Measurements from ENCODE around the gene NKX3-2.

Gene NKX3-2

DNA sequence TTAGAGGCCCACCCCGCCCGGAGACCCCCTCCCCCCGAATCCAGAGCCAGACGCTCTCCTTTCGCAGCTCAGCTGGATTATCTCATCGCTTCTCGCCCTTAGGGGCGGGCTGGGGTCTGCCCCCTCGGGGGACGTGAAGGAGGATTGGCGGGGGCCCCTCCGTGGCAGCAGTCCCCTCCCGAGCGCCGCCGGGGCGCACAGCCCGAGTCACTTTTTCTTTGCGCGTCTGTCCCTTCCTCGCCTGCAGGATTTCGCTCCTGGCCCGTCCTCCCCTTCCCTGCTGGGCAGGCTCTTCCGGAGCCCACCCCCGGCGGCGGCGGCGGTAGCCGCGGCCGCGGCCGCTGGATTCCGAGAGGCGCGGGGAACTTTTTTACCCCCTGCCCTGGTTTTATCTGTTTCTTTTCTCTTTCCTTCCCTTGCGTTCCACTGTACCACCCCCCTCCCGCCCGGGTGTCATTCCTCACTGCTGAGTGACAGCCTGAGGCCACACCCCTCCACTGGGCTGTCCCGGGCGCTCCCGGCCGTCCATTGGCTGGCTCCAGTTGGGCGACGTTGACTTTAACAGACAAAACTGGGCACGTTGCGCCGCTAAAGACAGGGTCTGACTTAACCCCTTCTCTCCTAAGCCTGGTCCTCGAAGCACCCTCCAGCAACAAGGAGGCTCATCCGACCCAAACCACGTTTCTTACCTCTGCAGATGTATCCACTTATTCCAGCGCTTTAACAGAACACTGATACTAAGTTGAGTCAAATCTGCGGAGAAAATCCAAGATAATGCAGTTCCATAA, 492 bp upstream of the NKX3-2 start:
- peak; percentile 58 to 88 (median 68) for DNase-seq

DNA sequence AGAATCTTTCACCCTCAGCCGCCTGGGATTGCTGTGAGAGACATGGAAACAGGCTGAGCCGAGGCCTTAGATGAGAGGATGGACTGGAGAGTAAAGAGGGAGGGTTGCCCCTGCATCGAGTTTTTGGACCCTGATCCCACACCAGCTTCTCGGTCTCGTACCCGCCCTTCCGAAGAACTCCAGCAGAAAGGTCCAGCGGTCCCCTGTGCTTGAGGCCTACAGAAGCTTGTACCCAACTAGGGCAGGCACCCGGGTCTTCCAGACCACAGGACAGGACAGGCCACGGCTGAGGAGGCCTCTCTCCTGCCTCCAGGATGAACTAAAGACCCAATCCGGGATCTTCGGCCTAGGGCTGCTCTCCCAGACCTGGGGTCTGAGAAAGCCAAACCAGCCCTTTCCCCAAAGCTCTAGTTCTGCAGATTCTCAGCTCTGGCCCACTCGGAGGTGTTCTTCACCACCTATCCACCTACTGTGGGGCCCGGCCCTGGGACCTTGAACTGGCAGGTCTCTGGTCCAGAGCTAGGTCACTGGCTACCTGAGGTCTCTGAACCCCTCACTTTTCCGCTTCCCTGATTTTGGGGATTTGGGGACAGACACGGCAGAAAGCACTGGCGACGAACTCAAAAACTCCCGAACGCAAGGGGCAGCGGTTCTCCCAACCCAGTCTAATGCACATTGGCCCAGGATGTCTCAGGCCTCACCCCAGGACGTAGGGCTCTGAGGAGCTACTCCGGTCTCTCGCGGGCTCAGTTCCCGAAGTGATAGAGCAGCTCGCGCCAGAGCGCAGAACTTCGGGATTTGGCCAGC, 1.1 kb downstream of the NKX3-2 start:
- DNase-seq, result no peak

DNA sequence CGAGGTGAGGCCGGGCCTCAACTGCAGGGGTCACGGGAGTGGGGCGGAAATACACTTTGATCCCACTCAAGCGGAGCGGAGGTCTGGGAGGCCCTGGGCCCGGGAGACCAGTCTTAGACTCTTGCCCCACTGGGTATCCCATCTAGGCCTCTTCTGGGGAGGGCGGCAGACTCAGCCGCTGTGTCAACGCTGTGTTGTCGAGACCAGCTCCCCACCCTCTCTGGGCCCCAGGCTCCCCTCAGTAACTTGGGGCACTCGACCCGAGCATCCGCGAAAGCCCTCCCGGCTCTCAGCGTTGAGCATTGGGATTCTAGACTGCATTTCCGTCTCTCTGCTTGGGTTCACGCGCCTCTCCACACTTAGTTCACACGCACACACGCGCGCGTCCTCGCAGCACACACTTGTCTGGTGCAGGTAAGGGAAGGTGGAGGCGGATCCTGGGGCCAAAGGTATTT, 1.7 kb downstream of the NKX3-2 start:
- DNase-seq, result no peak

DNA sequence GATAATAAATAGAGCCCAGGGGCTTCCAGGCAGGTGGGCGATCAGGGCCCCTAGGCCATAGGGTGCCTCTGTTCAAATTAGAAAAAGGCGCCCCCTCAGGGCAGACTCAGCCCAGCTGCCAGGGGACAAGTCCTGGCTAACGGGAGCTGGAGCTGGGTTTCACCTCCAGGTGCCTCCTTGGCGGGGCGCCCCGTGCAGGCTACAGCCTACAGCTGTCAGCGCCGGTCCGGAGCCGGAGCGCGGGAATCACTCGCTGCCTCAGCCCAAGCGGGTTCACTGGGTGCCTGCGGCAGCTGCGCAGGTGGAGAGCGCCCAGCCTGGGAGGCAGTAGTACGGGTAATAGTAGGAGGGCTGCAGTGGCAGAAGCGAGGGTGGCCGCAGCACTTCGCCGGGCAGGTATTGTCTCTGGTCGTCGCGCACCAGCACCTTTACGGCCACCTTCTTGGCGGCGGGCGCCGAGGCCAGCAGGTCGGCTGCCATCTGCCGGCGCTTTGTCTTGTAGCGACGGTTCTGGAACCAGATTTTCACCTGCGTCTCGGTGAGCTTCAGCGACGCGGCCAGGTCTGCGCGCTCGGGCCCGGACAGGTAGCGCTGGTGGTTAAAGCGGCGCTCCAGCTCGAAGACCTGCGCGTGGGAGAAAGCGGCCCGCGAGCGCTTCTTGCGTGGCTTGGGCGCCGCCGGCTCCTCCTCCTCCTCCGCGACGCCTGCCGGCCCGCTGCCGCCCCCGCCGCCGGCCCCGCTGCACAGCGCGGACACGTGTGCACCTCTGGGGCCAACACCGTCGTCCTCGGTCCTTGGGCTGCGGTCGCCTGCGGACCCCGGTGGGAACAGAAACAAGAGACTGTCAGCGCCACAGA, 2.4 kb downstream of the NKX3-2 start:
- peak in 1 of 3 experiments; percentile 53 for DNase-seq

DNA sequence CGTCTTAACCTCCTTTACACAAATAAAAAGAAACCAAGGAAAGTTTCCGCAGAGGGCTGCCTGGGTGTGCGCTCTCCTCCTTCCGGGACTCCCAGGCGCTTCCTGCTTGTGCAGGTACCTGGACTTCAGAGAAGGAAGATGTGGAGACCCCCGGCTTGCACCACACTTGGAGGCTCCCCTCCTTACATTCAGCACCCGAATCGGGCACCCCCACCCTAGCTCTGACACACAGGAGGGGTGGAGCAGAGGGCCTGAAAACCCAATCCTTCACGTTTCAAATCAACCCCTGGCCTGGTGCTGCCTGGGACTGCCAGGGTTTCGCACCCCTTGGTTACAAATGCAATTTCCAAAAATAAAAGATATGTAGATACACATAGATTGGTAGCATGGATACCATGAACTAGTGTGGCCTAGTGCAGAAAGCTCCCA, 3.1 kb downstream of the NKX3-2 start:
- no peak for DNase-seq

DNA sequence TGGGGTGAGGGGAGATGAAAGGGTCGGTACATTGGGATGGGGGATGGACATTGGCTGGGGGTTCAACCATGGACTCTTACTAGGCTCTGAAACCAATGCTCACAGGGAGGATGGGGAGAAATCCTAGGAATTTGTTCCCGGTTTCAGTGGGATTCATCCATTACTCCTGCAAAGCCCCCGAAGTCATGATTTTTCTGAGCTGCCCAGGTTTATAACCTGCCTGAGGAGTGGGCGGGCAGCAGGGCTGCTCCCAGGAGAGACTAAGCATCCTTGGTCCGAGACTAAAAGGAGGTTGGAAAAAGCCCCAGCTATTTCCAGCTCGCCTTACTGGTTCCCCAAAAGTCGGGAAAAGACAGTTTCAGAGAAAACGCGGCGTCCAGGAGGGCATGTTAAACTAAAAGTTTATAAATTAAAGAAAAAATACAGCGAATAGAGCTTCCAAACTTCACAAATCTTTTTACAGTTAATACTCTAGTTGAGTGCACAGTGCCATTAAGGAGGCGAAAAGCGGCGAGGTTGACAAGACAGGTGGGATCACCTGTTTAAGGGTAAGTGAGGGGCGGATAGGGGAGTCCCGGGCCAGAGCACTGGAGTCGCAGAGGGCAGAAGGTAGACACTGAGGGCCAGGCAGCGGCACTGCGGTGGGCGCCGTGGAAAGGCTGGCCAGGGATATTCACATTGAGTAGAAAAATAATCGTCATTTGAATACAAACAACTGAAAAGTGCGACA, 3.7 kb downstream of the NKX3-2 start:
- DNase-seq, result no peak

DNA sequence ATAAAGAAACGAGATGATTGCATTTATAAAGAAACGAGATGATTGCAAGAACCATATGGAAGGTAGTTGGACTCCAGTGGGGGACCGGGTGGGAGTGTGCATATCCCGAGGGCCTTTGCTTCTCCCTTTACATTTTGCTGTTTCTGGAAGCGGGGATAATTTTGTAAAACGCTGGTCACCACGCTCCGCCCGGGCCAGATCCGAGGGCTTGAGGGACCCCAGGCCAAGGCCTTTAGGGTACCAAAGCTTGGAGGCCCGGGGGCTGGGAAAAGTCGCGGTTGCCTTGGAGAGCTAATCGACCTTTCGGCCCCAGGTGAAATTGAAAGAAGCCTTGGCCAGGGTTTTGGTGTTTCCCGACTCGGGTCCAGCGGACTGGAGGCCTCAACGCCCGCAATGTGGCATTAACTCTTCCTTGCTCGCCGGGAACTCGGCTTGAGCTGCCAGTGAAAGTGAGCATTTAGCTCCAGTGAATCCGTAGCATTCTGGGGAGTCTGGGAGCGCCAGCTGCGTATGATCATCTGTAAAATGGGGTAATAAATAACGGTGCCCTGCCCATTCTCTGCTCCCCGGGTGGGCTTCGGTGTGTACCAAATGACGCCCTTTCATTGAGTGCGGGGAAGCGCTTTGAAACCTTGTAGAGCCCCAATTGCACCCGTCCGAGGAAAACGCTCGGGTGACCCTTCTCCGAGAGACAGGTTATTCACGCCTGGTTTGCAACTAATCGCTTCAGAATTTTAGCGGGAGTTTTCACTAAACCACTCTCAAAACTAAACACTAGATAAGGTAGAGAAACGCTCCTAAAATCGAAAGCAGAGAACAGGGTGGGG, 4.5 kb downstream of the NKX3-2 start:
- no peak for DNase-seq

DNA sequence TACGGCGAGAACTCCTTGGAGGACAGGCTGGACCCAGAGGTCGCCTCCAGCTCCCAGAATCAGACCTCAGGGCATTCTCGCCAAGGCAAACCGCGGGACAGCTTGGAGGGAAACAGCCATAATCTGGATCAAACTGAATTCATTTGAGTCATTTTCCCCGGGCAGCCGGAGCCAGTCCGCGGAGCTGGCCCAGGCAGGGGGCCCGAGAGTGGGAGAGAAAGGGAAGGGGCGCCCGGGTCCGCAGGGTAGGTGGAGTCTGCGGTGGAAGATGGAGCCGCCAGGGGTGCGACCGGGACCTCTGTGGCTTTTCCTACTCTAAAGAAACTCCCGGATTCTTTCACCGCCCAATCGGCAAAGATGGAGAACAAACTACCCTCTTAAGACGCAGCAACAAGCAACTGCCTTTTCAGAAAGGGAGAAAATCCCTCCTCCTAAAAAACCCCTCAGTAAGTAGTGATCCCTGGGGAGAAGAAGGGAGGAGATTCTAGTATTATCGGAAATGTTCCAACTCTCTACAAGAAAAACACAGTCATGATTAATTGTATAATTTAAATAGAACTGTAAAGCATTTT, 5.2 kb downstream of the NKX3-2 start:
- DNase-seq, result no peak

DNA sequence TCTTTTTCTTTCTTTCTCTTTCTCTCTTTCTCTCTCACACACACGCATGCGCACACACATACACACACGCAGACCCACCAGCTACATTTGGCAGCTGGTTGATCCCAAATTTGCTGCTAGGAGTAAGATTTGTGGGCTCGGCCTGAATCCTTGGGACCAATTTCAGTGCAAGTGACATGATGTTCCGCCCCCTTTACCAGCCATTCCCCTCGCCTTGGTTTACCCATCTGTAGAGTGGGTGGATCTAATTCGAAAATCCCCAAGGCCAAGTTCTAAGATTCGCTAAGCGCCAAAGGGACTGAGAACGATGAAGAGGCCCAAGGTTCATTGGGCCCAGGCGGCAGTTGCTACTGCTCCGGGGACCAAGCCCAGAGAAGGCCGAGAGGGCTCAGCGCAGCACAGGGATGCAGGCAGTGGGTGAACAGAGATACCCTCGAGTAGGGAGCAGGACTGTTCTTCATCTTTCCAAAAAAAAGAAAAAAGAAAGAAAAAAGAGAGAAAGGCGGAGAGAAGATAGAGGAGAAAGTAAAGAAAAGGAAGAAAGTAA, 5.8 kb downstream of the NKX3-2 start:
- DNase-seq, result no peak

DNA sequence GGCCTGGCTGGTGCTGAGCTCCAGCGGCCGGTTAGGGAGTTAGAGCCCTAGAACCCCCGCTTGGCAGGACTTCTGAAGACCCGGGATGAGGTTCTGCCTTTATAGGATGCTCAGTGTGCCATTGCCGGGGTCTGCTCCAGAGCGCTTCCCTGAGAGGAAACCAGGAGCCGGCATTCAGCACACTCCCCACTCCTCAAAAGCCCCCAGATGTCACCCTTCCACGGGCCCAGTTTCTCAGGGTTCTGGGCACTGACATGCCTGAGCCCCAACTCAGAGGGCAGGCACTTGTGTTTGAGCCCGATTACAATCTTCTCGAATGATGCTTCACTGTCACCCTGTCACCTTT, 6.5 kb downstream of the NKX3-2 start:
- no peak for DNase-seq

DNA sequence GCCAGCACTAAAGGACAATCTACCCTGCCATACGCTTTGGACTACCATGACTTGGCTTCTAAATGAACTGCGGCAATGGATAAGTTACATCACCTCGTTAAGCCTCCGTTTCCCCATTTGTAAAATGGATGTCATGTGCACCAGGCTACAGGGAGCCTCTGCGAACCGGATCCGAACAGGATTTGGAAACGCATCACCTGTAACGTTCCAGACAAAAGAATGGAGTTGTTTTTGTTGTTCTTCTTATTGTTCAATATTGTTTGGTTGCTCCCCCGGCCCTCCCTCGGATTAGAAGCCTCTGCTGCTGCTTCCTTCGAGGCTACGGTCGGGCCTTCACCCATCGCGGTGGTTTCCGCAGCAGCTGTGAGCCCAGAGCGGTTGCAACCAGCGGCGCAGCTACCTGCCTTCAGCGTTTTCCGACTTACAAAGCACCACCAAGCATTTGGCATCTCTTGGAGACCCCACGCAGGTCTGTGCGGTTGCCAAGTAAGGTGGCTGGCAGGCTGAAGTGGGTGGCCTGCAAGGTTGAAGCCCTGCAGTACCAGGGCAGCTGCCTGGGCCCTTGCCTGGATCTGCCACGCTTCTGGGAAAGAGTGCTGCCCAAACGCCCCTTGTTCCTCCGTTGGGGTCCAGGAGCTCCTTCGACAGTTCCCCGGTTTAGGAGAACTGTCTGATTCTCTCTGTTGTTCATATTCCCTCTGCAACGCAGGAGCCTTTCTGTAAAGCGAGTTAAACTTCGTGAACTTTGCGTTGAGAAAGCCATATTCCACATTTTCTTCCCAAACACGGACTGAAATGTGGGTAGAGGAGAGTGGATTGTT, 7.1 kb downstream of the NKX3-2 start:
- DNase-seq, result no peak

DNA sequence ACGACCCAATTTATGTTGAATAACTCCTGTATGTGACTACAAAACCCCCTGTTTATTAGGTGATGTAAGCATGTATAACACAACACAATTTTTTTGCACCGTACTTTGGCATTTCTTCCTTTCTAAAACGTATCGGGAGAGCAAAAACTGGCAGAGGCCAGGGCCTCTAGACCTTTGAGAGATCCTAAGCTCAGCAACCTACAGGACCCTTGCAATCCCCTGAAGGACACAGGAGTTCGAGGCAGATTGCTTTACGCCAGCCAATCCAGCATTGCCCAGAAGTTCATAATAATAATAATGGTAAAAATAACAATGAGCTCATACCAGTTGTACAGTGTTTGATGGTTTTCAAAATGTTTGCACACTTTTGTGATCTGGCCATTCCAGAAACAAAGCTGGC, 7.7 kb downstream of the NKX3-2 start:
- DNase-seq, result no peak

DNA sequence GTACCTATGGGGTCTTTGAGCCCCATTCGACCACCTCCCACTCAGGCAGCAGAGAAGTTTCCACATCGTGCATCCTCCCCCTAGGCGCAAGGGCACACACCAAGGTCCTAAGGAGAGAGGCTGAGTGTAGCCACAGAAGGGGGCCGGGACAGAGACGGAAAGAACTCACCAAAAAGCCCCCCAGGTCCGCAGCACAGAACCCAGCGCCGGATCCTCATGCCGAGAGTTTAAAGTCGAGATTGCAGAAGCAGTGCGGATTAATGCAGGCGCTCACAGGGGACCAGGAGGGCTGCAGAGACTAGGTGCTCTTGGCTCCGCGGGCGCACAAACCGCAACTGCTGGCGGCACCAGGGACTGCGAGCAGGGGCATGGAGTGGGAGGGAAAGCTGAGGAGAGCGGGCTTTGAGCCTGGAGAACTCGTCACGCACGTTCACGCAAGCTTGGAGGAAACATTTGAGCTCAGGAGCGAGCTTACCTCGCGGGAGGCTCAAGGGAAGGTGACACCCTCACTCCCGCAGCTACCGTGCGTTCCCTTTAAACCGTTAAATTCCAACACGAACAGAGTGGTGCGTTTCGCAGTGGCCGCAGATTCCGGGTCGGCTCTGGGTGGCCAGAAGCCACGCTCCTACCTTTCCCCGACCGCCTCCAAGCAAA, 8.5 kb downstream of the NKX3-2 start:
- DNase-seq, result peak in 2 of 3 experiments; percentile 4 to 19

DNA sequence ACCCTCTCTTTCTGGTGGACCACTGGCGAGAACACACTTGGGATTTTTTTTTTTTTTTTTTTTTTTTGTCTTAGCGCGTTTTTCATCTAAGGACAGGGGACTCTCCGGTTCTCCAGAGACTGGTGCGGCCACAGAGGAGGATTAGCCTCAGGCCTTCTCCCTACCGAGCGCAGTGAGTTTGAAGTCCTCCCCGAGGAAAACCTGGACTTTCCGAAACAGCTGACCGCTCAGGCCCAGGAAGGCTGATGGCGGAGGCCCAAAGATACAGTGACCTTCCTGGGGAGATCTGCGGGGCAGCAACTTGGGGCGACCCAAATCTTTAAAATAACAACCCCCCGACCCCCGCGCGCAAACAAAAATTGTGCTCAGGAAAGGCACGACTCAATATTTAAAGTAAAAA, 9.2 kb downstream of the NKX3-2 start:
- no peak for DNase-seq

DNA sequence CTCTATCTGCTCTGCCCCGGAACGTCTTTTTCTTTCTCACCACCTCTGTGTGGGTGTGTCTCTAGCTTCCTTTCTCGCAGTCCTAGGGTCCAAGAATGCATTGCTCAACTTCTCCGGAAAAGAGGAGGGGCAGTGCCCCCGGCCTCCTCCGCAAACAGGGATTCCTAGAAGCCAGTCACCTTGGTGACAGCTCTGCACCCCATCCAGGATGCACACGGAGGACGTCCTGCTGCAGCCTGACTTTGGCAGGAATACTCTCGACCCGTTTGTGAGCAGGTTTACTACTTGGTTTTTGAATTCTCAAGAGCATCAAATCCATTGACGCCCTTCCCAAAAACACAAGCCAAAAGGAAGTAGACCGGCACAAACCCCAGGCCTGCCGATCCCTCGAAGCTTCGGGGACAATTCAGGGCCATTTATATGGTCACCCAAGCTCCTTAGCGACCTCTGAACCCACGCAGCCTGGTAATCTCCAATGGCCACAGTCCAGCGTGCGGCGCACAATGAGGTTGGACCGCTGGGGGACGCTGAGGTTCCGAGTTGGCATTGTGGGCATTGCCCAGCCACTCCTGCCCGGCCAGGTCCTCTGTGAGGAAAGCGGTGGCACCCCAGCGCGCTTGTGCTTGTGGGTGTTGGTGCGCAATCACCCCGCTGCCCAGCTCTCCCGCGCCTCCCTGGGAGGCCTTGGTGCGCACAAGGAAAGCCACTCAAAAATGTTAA, 9.8 kb downstream of the NKX3-2 start:
- peak in 1 of 3 experiments; percentile 18 for DNase-seq

DNA sequence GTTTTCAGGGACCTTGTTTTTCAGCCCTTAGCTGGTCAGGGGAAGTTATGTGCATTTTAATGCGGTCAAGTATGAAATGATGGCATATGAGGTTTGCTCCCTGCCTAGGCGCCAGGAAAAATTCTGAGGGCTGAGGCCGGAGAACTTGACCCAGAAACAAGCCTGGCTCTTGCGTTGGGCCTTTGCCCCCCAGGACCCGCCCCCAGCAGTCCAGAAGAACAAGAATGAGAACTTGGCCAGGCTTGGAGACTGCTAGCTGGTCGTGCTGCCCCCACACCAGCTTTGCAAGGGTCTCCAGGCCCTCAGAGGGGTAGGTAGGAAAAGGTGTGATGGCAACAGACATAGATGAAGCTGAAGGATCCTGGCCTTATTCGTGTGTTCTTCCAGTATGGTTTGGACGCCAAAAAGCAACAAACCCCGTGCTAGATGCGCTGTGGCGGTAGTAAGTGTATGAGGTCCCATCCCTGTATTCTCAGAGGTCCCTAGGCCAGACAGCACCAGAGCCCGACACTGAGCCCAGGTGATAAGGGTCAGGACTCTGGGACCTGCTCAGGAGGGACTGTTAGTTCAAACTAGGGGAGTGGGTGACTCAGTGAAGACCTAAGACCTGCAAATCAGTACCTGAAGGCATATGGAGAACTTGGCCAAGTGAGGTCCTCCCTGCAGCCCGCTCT, 10.5 kb downstream of the NKX3-2 start:
- DNase-seq, result no peak

DNA sequence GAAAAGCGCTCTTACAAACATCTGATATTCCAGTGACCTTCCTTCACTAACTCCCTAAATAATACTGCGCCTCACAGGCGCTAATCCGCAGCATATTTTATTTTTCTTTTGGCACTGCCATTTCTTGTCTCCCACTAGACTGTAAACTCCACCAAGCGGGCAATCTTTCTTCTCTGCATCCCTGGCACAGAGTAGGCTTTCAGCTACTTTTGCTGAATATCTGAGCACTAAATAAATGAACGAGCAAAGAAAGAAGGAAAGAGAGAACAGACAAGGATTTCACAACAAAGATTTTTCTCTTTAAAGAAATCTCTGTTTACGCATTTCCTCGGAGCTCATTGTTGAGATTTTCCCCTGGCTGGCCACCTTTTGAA, 12.7 kb downstream of the NKX3-2 start:
- DNase-seq, result no peak
